NCI-H1417 (cell line): ENCODE measurements around the gene SKOR2.
A peak's percentile ranks its signal among the peaks of the same experiment; 100 is the strongest.
"Not testable (repeated sequence)": the region's sequence is repeated elsewhere in the genome, so short reads cannot be mapped to it uniquely, and the experiment has no call there.

Experiments
- DNase-seq, 3 experiments: peaks; one replicate each; lab custom pipeline; 2025; lab: John Stamatoyannopoulos, UW

SKOR2 gene

GRCh38 chr18:47203626-47204464, 47.6 kb downstream of the SKOR2 start:
- no peak for DNase-seq

- not testable (repeated sequence) for DNase-seq
These were observed 55.5 kb downstream of the SKOR2 start for GRCh38 chr18:47195961-47196360.

GRCh38 chr18:47191961-47192360, 59.5 kb downstream of the SKOR2 start:
- DNase-seq = no peak

- no peak for DNase-seq
These were observed 63.7 kb downstream of the SKOR2 start for GRCh38 chr18:47187721-47188120.

- DNase-seq = peak in 1 of 3 experiments; percentile 30
These were observed 66.9 kb downstream of the SKOR2 start for GRCh38 chr18:47184419-47185050.

- DNase-seq = not testable (repeated sequence)
These were observed 69.3 kb downstream of the SKOR2 start for GRCh38 chr18:47182156-47182555.

- DNase-seq = no peak
These were observed 70.7 kb downstream of the SKOR2 start for GRCh38 chr18:47180765-47181164.

- peak in 2 of 3 experiments; percentile 41 to 55 for DNase-seq
These were observed 71.9 kb downstream of the SKOR2 start for GRCh38 chr18:47179520-47179919.

- DNase-seq = peak; percentile 93 to 97 (median 95)
These were observed 75.4 kb downstream of the SKOR2 start, which contains the start of gene IER3IP1 for GRCh38 chr18:47175898-47176575. Gene IER3IP1 (minus strand): TSS chr18:47176364. CDS start chr18:47176277, 87 bp downstream.

GRCh38 chr18:47175283-47175897, 76.1 kb downstream of the SKOR2 start:
- DNase-seq = peak in 2 of 3 experiments; percentile 43 to 61

- peak in 2 of 3 experiments; percentile 15 to 21 for DNase-seq
These were observed 76.8 kb downstream of the SKOR2 start for GRCh38 chr18:47174545-47175116.

GRCh38 chr18:47172476-47172875, 79.0 kb downstream of the SKOR2 start:
- DNase-seq = no peak

GRCh38 chr18:47168913-47169312, 82.5 kb downstream of the SKOR2 start:
- no peak for DNase-seq

- DNase-seq = no peak
These were observed 83.0 kb downstream of the SKOR2 start for GRCh38 chr18:47168509-47168908.

GRCh38 chr18:47166294-47166693, 85.2 kb downstream of the SKOR2 start:
- peak in 1 of 3 experiments; percentile 14 for DNase-seq

- DNase-seq = no peak
These were observed 88.2 kb downstream of the SKOR2 start for GRCh38 chr18:47163241-47163640.

- no peak for DNase-seq
These were observed 91.2 kb downstream of the SKOR2 start for GRCh38 chr18:47160256-47160655.

- not testable (repeated sequence) for DNase-seq
These were observed 93.1 kb downstream of the SKOR2 start for GRCh38 chr18:47158404-47158803.
